Keratinocyte (primary cell): Measurements from ENCODE around the gene SETBP1. TPM values are rescaled to one million over a fixed set of nuclear protein-coding genes. Genes with fewer than 3 reads are reported as not detected.

ENCODE experiments used
- DNase-seq: peaks from one replicate; pipeline ENCODE4 v3.0.0-alpha.2; 2011; ENCODE audit warnings: low read depth, missing footprints, low spot score
- FAIRE-seq: peaks from 2 replicates; lab custom pipeline; 2011; peaks lifted over from hg19 to GRCh38; lab: Jason Lieb, UNC
- H2AFZ ChIP-seq: 2 replicates; pipeline ENCODE4 v1.6.0; 2012; ENCODE audit warnings: low read length, control low read depth, inconsistent platforms; ENCODE audit not compliant: control insufficient read depth
- H3K27ac ChIP-seq: 2 replicates; pipeline ENCODE4 v1.5.1; 2011; ENCODE audit warnings: low read length; ENCODE audit not compliant: control insufficient read depth, insufficient read depth
- H3K27me3 ChIP-seq: 3 replicates; pipeline ENCODE4 v1.6.0; 2011; ENCODE audit warnings: low read length; ENCODE audit not compliant: control insufficient read depth, insufficient read depth; ENCODE audit errors: extremely low read depth
- H3K36me3 ChIP-seq, 2 experiments: 2 replicates in 1 of 2; 3 replicates in 1 of 2; pipeline ENCODE4 v1.5.1; 2011; ENCODE audit warnings: low read length in 2 of 2, mild to moderate bottlenecking in 1 of 2; ENCODE audit not compliant: control insufficient read depth in 2 of 2, insufficient read depth in 2 of 2; ENCODE audit errors: extremely low read depth in 1 of 2
- H3K4me1 ChIP-seq: 3 replicates; pipeline ENCODE4 v1.5.1; 2011; ENCODE audit warnings: low read length; ENCODE audit not compliant: control insufficient read depth, insufficient read depth; ENCODE audit errors: extremely low read depth
- H3K4me2 ChIP-seq: 3 replicates; pipeline ENCODE4 v1.6.0; 2011; ENCODE audit warnings: low read depth, low read length; ENCODE audit not compliant: control insufficient read depth, insufficient read depth; ENCODE audit errors: extremely low read depth
- H3K4me3 ChIP-seq, 3 experiments: fragments of 200-600 bp in 1 of 3; sonication (generic) in 1 of 3; 2 replicates in 2 of 3; 3 replicates in 1 of 3; pipeline ENCODE4 v1.5.1; 2011 to 2016; ENCODE audit warnings: low read length in 3 of 3, mild to moderate bottlenecking in 3 of 3, control low read depth in 2 of 3, inconsistent platforms in 1 of 3, low read depth in 1 of 3, mixed read lengths in 1 of 3, mixed run types in 1 of 3, moderate library complexity in 1 of 3; ENCODE audit not compliant: control insufficient read depth in 2 of 3, insufficient read depth in 2 of 3; ENCODE audit errors: extremely low read depth in 1 of 3
- H3K79me2 ChIP-seq: 2 replicates; pipeline ENCODE4 v1.6.0; 2012; ENCODE audit warnings: low read length; ENCODE audit not compliant: control insufficient read depth, insufficient read depth
- H3K9ac ChIP-seq: 3 replicates; pipeline ENCODE4 v1.6.0; 2011; ENCODE audit warnings: low read length; ENCODE audit not compliant: control insufficient read depth, insufficient read depth; ENCODE audit errors: extremely low read depth
- H3K9me1 ChIP-seq: 3 replicates; pipeline ENCODE4 v1.6.0; 2011; ENCODE audit warnings: low read length; ENCODE audit not compliant: control insufficient read depth, insufficient read depth; ENCODE audit errors: extremely low read depth
- H3K9me3 ChIP-seq: 2 replicates; pipeline ENCODE4 v1.5.1; 2012; ENCODE audit warnings: low read depth, low read length; ENCODE audit not compliant: control insufficient read depth
- H4K20me1 ChIP-seq: 3 replicates; pipeline ENCODE4 v1.6.0; 2011; ENCODE audit warnings: low read length; ENCODE audit not compliant: control insufficient read depth, insufficient read depth; ENCODE audit errors: extremely low read depth
- CTCF ChIP-seq, 3 experiments: IDR thresholded peaks in 1 of 3; conservative IDR thresholded peaks in 1 of 3; optimal IDR thresholded peaks in 1 of 3; 2 replicates in 2 of 3; 3 replicates in 1 of 3; pipeline versions ENCODE3 to v1.5.1; 2011; ENCODE audit warnings: low read length in 3 of 3, mild to moderate bottlenecking in 3 of 3, moderate library complexity in 2 of 3, control low read depth in 1 of 3, inconsistent platforms in 1 of 3; ENCODE audit not compliant: insufficient read depth in 2 of 3; ENCODE audit errors: extremely low read depth in 1 of 3
- EZH2 ChIP-seq: IDR thresholded peaks from one replicate; pipeline ENCODE4 v1.6.1; 2012; ENCODE audit warnings: inconsistent platforms, mild to moderate bottlenecking, low read length, moderate library complexity
- dilution Hi-C: fragments of 300-500 bp; cut with MboI; formaldehyde crosslinking; loops from one replicate; pipeline ENCODE4 v1.7.0; 2020; ENCODE audit warnings: low sequenced_read_pairs; ENCODE audit not compliant: extremely low pct_ligation_motif_present
- polyA plus RNA-seq, 5 experiments: library from polyadenylated mRNA; depleted of rRNA in 3 of 5; stranded (reverse) in 3 of 5; stranded (forward) in 1 of 5; unstranded in 1 of 5; fragments of >200 nt; gene quantifications; 1 replicate in 1 of 5; 2 replicates in 3 of 5; 3 replicates in 1 of 5; pipeline versions ENCODE4 v1.2.1 to v1.2.3, GENCODE V29; 2011 to 2012; ENCODE audit warnings: missing spikeins in 2 of 5, low read depth in 1 of 5, low replicate concordance in 1 of 5

SETBP1 gene
- polyA plus RNA-seq, 1 donor (not counting 4 experiments of a cell fraction or from before 2014, with no cell fraction given): 3.3 TPM

- Histone ChIP-seq H3K27ac (no peak overlapping the region), H3K4me1 (peaks cover 18% of the 10 kb centered on the region), H3K4me3 (no peak overlapping the region), H3K4me2 (no peak overlapping the region), H3K9ac (no peak overlapping the region), H4K20me1 (no peaks in the 10 kb centered on the region), H3K9me1 (no peaks in the 10 kb centered on the region), H3K27me3 (no peaks in the 10 kb centered on the region), H2AFZ (no peak overlapping the region), H3K9me3 (no peaks in the 10 kb centered on the region), H3K36me3 (no peaks in the 10 kb centered on the region), H3K79me2 (no peaks in the 10 kb centered on the region)
- TF ChIP-seq CTCF (optimal IDR thresholded peaks at IDR 0.05 in 1 of 3, IDR thresholded peaks at IDR 0.05 in 1 of 3, conservative IDR thresholded peaks at IDR 0.05 in 1 of 3; ENCODE audit: extremely low read depth in 1 of 3, insufficient read depth in 2 of 3, low read length in 3 of 3): no peak
- no peak for TF ChIP-seq EZH2
- DNase-seq (no peak), FAIRE-seq (no peak)
- dilution Hi-C loops: no loop called here
Measured at GRCh38 chr18:44915213-44915612, 234.5 kb downstream of the SETBP1 start.

GRCh38 chr18:44915661-44916060 is 235.0 kb downstream of the SETBP1 start:
- DNase-seq (no peak), FAIRE-seq (no peak)
- H3K4me2 ChIP-seq: no peak overlapping the region
- H3K9me3 ChIP-seq: no peaks in the 10 kb centered on the region
- H3K27ac ChIP-seq: no peak overlapping the region
- H3K79me2 ChIP-seq: no peaks in the 10 kb centered on the region
- H3K9me1 ChIP-seq: no peaks in the 10 kb centered on the region
- H3K9ac ChIP-seq: no peak overlapping the region
- no peaks in the 10 kb centered on the region for H4K20me1 ChIP-seq
- H2AFZ ChIP-seq: no peak overlapping the region
- peaks cover 18% of the 10 kb centered on the region for H3K4me1 ChIP-seq
- TF ChIP-seq EZH2 (no peak), CTCF (optimal IDR thresholded peaks at IDR 0.05 in 1 of 3, IDR thresholded peaks at IDR 0.05 in 1 of 3, conservative IDR thresholded peaks at IDR 0.05 in 1 of 3; ENCODE audit: extremely low read depth in 1 of 3, insufficient read depth in 2 of 3, low read length in 3 of 3) (no peak)
- H3K27me3 ChIP-seq: no peaks in the 10 kb centered on the region
- no peaks in the 10 kb centered on the region for H3K36me3 ChIP-seq
- no peak overlapping the region for H3K4me3 ChIP-seq
- dilution Hi-C loops: no loop called here
